Esophagus squamous epithelium (tissue), 4 donors: ENCODE results near the gene CXCL8.

Experiments
- CTCF ChIP-seq, 6 experiments: fragments of 450-650 bp in 4 of 6; fragments of 200-600 bp in 2 of 6; sonication (generic) in 2 of 6; IDR thresholded peaks; one replicate each; pipeline ENCODE4 v1.5.1; 2016 to 2019; ENCODE audit warnings: antibody characterized with exemption in 6 of 6, mild to moderate bottlenecking in 4 of 6, moderate library complexity in 4 of 6
- POLR2A ChIP-seq, 4 donors: fragments of 450-650 bp; IDR thresholded peaks; one replicate each; pipeline ENCODE4 v1.6.1; 2017; ENCODE audit warnings: antibody characterized with exemption in 4 of 4, mild to moderate bottlenecking in 4 of 4, moderate library complexity in 3 of 4

GRCh38 chr4:73730867-73731266 is 9.5 kb upstream of the CXCL8 start:
- no peak for TF ChIP-seq CTCF (IDR thresholded peaks at IDR 0.05)
- TF ChIP-seq POLR2A (IDR thresholded peaks at IDR 0.05): no peak
